Panc1 (cell line): Measurements from ENCODE around the gene PRR4. TPM values are rescaled to one million over a fixed set of nuclear protein-coding genes. Genes with fewer than 3 reads are reported as not detected.

Experiments used
- ATAC-seq: fragments of 200-7000 bp; cut with Tn5 transposase; 2 replicates; pipeline ENCODE4 v1.9.1; 2020; ENCODE audit warnings: mild to moderate bottlenecking, moderate library complexity
- BruUV-seq: library from RNA; stranded (reverse); fragments of 400-500 nt; replicated peaks from 2 replicates; lab custom pipeline; 2021; lab: Mats Ljungman, UMichigan
- CTCF ChIA-PET: fragments of 300-600 bp; sonication (Branson Sonifier 250); formaldehyde crosslinking; loops from one replicate; lab custom pipeline; 2022; ENCODE audit warnings: antibody characterized with exemption; lab: Charles Lee
- POLR2A ChIA-PET: fragments of 300-600 bp; sonication (Branson Sonifier 250); formaldehyde crosslinking; loops from one replicate; lab custom pipeline; 2022; ENCODE audit warnings: antibody characterized with exemption; lab: Charles Lee
- DNase-seq: peaks from one replicate; pipeline ENCODE4 v3.0.0-alpha.2; 2010; ENCODE audit warnings: low read depth, low spot score
- H3K27ac ChIP-seq: 2 replicates; pipeline ENCODE4 v1.5.1; 2011; ENCODE audit warnings: mild to moderate bottlenecking, low read length, inconsistent platforms
- H3K27me3 ChIP-seq: fragments of 200-500 bp; sonication (Bioruptor generic); 2 replicates; pipeline ENCODE4 v1.6.0; 2014; ENCODE audit warnings: low read length, inconsistent platforms; ENCODE audit not compliant: control insufficient read depth, insufficient read depth
- H3K36me3 ChIP-seq: fragments of 200-500 bp; sonication (Bioruptor generic); 2 replicates; pipeline ENCODE4 v1.5.1; 2014; ENCODE audit warnings: inconsistent platforms, mild to moderate bottlenecking, low read length, moderate library complexity; ENCODE audit not compliant: control insufficient read depth, insufficient read depth
- H3K4me1 ChIP-seq: 2 replicates; pipeline ENCODE4 v1.5.1; 2011; ENCODE audit warnings: inconsistent platforms, mild to moderate bottlenecking, low read length, moderate library complexity; ENCODE audit not compliant: control insufficient read depth, insufficient read depth
- H3K4me3 ChIP-seq, 2 experiments: 2 replicates each; pipeline ENCODE4 v1.5.1; 2011 to 2012; ENCODE audit warnings: low read depth in 2 of 2, low read length in 2 of 2, mild to moderate bottlenecking in 2 of 2, inconsistent platforms in 1 of 2, moderate library complexity in 1 of 2
- H3K9me3 ChIP-seq: fragments of 200-500 bp; sonication (Bioruptor generic); 2 replicates; pipeline ENCODE4 v1.5.1; 2014; ENCODE audit warnings: low read depth, mild to moderate bottlenecking, inconsistent platforms, low read length, moderate library complexity; ENCODE audit not compliant: control insufficient read depth, insufficient read depth
- POLR2AphosphoS5 ChIP-seq: IDR thresholded peaks from 2 replicates; pipeline ENCODE4 v1.6.1; 2012; ENCODE audit warnings: mild to moderate bottlenecking, low read depth, low read length, moderate library complexity
- SIN3A ChIP-seq: IDR thresholded peaks from 2 replicates; pipeline ENCODE4 v1.6.1; 2012; ENCODE audit warnings: low read depth, mild to moderate bottlenecking, low read length, moderate library complexity, borderline replicate concordance; ENCODE audit not compliant: insufficient read depth
- TCF7L2 ChIP-seq: IDR thresholded peaks from 2 replicates; pipeline ENCODE4 v1.6.1; 2011; ENCODE audit warnings: mild to moderate bottlenecking, low read depth, low read length, inconsistent platforms
- in situ Hi-C: cut with HindIII; loops from 2 replicates; pipeline ENCODE4 v1.10.0; 2016; ENCODE audit warnings: low sequenced_read_pairs, low pct_unique_long_range_greater_than_20kb
- intact Hi-C: fragments of 100-400 bp; cut with micrococcal nuclease; formaldehyde crosslinking; loops from one replicate; pipeline ENCODE4 v1.10.0; 2022; ENCODE audit not compliant: unreplicated experiment
- total RNA-seq: library from RNA; stranded (reverse); gene quantifications from one replicate; pipeline ENCODE4 v1.2.1, GENCODE V29; 2021; ENCODE audit not compliant: unreplicated experiment
- TF ChIP-seq, protein P1 (sequence below), 2 experiments: IDR thresholded peaks; 2 replicates each; pipeline ENCODE4 v1.6.1; 2011 to 2012; ENCODE audit warnings: low read depth in 2 of 2, control low read depth in 1 of 2, low read length in 1 of 2, mild to moderate bottlenecking in 1 of 2, moderate library complexity in 1 of 2; ENCODE audit not compliant: insufficient read depth in 1 of 2
- TF ChIP-seq, protein P2 (sequence below): fragments of 450-650 bp; IDR thresholded peaks from 2 replicates; pipeline ENCODE4 v1.5.1; 2017; ENCODE audit warnings: mild to moderate bottlenecking

Gene PRR4
- total RNA-seq, 1 experiment from 2014 or later: 1.1 TPM

DNA sequence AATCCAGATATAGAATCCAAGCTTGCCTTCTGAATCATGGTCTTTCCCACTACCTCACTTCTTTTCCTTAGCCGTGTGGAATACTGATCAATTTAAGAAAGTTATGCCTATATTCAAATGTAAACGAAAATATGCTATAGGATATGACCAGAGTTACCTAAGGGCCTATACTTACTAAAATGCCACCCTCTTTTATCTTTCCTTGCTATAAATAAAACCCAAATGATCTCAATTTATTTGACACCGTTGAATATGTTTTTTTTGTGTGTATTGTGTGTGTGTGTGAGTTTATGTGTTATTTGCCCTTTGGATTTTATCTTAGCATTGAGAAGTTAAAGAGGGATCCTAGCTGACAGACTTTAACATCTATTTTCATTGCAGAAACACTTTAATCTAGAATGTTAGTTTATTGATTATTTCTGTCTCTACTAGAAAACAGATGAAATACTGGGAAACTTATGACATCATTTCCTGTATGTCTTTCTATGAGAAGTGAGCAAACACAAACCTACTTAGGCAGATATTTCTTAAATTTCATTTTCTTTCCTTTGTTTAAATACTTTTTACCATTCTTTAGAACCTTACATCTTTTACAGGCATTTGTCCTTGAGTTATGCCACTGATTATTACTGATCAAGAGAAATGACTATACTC, 37.3 kb downstream of the PRR4 start:
- DNase-seq (no peak), ATAC-seq (no peak)
- no TSS peak for BruUV-seq
- H3K36me3 ChIP-seq: no peaks in the 10 kb centered on the region; the same call in 1 of the 2 replicates
- no peak overlapping the region for H3K27ac ChIP-seq
- intact Hi-C loops: no loop called here
- in situ Hi-C loops: no loop called here
- POLR2A ChIA-PET: no interaction called here
- no peak overlapping the region for H3K4me3 ChIP-seq
- H3K9me3 ChIP-seq: no peaks in the 10 kb centered on the region
- H3K27me3 ChIP-seq: no peaks in the 10 kb centered on the region
- TF ChIP-seq POLR2AphosphoS5: no peak
- TF ChIP-seq TCF7L2: no peak
- TF ChIP-seq, protein P1, sequence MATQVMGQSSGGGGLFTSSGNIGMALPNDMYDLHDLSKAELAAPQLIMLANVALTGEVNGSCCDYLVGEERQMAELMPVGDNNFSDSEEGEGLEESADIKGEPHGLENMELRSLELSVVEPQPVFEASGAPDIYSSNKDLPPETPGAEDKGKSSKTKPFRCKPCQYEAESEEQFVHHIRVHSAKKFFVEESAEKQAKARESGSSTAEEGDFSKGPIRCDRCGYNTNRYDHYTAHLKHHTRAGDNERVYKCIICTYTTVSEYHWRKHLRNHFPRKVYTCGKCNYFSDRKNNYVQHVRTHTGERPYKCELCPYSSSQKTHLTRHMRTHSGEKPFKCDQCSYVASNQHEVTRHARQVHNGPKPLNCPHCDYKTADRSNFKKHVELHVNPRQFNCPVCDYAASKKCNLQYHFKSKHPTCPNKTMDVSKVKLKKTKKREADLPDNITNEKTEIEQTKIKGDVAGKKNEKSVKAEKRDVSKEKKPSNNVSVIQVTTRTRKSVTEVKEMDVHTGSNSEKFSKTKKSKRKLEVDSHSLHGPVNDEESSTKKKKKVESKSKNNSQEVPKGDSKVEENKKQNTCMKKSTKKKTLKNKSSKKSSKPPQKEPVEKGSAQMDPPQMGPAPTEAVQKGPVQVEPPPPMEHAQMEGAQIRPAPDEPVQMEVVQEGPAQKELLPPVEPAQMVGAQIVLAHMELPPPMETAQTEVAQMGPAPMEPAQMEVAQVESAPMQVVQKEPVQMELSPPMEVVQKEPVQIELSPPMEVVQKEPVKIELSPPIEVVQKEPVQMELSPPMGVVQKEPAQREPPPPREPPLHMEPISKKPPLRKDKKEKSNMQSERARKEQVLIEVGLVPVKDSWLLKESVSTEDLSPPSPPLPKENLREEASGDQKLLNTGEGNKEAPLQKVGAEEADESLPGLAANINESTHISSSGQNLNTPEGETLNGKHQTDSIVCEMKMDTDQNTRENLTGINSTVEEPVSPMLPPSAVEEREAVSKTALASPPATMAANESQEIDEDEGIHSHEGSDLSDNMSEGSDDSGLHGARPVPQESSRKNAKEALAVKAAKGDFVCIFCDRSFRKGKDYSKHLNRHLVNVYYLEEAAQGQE (IDR thresholded peaks at IDR 0.05; ENCODE audit: insufficient read depth in 1 of 2, low read depth in 2 of 2, low read length in 1 of 2): no peak
- TF ChIP-seq, protein P2, sequence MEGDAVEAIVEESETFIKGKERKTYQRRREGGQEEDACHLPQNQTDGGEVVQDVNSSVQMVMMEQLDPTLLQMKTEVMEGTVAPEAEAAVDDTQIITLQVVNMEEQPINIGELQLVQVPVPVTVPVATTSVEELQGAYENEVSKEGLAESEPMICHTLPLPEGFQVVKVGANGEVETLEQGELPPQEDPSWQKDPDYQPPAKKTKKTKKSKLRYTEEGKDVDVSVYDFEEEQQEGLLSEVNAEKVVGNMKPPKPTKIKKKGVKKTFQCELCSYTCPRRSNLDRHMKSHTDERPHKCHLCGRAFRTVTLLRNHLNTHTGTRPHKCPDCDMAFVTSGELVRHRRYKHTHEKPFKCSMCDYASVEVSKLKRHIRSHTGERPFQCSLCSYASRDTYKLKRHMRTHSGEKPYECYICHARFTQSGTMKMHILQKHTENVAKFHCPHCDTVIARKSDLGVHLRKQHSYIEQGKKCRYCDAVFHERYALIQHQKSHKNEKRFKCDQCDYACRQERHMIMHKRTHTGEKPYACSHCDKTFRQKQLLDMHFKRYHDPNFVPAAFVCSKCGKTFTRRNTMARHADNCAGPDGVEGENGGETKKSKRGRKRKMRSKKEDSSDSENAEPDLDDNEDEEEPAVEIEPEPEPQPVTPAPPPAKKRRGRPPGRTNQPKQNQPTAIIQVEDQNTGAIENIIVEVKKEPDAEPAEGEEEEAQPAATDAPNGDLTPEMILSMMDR: no peak
- TF ChIP-seq SIN3A: no peak
- CTCF ChIA-PET: no interaction called here
- H3K4me1 ChIP-seq: no peaks in the 10 kb centered on the region

DNA sequence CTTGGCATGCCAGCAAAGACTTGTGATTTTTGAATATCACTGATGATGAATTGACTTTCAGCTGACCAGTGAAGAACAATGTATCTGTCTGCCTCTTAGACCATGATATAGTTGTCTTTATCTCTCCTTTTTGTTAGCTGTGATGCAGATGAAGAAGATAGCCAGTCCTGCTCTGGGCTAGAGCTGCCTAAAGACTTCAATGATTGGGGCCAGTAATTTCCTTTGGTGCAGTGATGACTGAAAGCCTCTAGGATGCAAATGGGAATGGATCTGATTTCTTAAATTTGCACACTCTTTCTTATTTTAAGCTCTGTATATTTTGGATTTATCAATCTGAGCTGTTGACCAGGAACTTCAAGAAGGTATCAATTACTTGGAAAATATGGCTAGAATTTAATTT, 39.2 kb downstream of the PRR4 start, which contains the start of gene TAS2R9:
Gene TAS2R9, minus strand, starts transcription at position 101 of the 400 bp plus-strand sequence. Its CDS starts 93 bp downstream, at position 8.
- in situ Hi-C loops: no loop called here
- BruUV-seq: no TSS peak

More for the DNA sequence above, 39.2 kb downstream of the PRR4 start, which contains the start of gene TAS2R9:
- no peaks in the 10 kb centered on the region for H3K4me1 ChIP-seq
- ChIA-PET CTCF (no interaction called here), POLR2A (no interaction called here)
- no peak within 1 kb of the TSS for H3K4me3 ChIP-seq
- no peaks in the 10 kb centered on the region for H3K9me3 ChIP-seq
- intact Hi-C loops: no loop called here
- DNase-seq (no peak), ATAC-seq (no peak)
- no peak within 1 kb of the TSS for H3K27ac ChIP-seq
- no peaks in the 10 kb centered on the region for H3K36me3 ChIP-seq
- no peaks in the 10 kb centered on the region for H3K27me3 ChIP-seq
- TF ChIP-seq, protein P2: no peak
- no peak for TF ChIP-seq POLR2AphosphoS5
- TF ChIP-seq SIN3A: no peak
- no peak for TF ChIP-seq TCF7L2
- TF ChIP-seq, protein P1 (IDR thresholded peaks at IDR 0.05; ENCODE audit: insufficient read depth in 1 of 2, low read depth in 2 of 2, low read length in 1 of 2): no peak
